HepG2 (cell line): Measurements from ENCODE around the gene FDXR. TPM values are rescaled to one million over a fixed set of nuclear protein-coding genes. Genes with fewer than 3 reads are reported as not detected.
A peak's percentile ranks its signal among the peaks of the same experiment; 100 is the strongest.

Experiments used
- ELK4 ChIP-seq: sonication (generic); formaldehyde crosslinking; IDR thresholded peaks from 2 replicates; pipeline ENCODE4 v1.9.0; 2021; ENCODE audit warnings: missing genetic modification reagents, borderline replicate concordance
- HNF1A ChIP-seq, 2 experiments: sonication (generic) in 1 of 2; formaldehyde crosslinking in 1 of 2; IDR thresholded peaks; 2 replicates each; pipeline versions ENCODE4 v1.4.0 to v1.6.1; 2016 to 2020; ENCODE audit warnings: borderline replicate concordance in 1 of 2, low read depth in 1 of 2, mild to moderate bottlenecking in 1 of 2, missing genetic modification reagents in 1 of 2
- HOXD1 ChIP-seq: sonication (generic); formaldehyde crosslinking; IDR thresholded peaks from 2 replicates; pipeline ENCODE4 v1.5.0; 2020; ENCODE audit warnings: missing genetic modification reagents
- KDM5B ChIP-seq: sonication (generic); formaldehyde crosslinking; IDR thresholded peaks from 2 replicates; pipeline ENCODE4 v1.4.0; 2020; ENCODE audit warnings: missing genetic modification reagents, mild to moderate bottlenecking, borderline replicate concordance
- ZFX ChIP-seq: sonication (generic); formaldehyde crosslinking; IDR thresholded peaks from 2 replicates; pipeline ENCODE4 v1.4.0; 2020; ENCODE audit warnings: mild to moderate bottlenecking, low read depth, missing genetic modification reagents, moderate library complexity
- ZHX2 ChIP-seq, 2 experiments: sonication (generic) in 1 of 2; formaldehyde crosslinking in 1 of 2; IDR thresholded peaks; 2 replicates each; pipeline versions ENCODE4 v1.6.1 to v1.9.0; 2014 to 2022; ENCODE audit warnings: antibody characterized with exemption in 1 of 2, borderline replicate concordance in 1 of 2, inconsistent platforms in 1 of 2, low read depth in 1 of 2, missing genetic modification reagents in 1 of 2
- ZNF12 ChIP-seq: sonication (generic); formaldehyde crosslinking; IDR thresholded peaks from 2 replicates; pipeline ENCODE4 v1.5.0; 2020; ENCODE audit warnings: missing genetic modification reagents
- ZNF512B ChIP-seq: sonication (generic); formaldehyde crosslinking; IDR thresholded peaks from 2 replicates; pipeline ENCODE4 v1.5.1; 2020; ENCODE audit warnings: missing genetic modification reagents, mild to moderate bottlenecking, borderline replicate concordance
- ZNF761 ChIP-seq: sonication (generic); formaldehyde crosslinking; conservative IDR thresholded peaks from 2 replicates; pipeline ENCODE4 v1.4.0; 2020; ENCODE audit warnings: mild to moderate bottlenecking, missing genetic modification reagents
- ZNF776 ChIP-seq: sonication (generic); formaldehyde crosslinking; IDR thresholded peaks from 2 replicates; pipeline ENCODE4 v1.4.0; 2020; ENCODE audit warnings: mild to moderate bottlenecking, missing genetic modification reagents
- polyA plus RNA-seq, 8 experiments: library from polyadenylated mRNA; depleted of rRNA in 3 of 8; stranded (reverse) in 7 of 8; unstranded in 1 of 8; fragments of >200 nt; fragmentation: Illumina TruSeq in 4 of 8; extraction: Trizol in 4 of 8; gene quantifications; 2 replicates each; pipeline versions ENCODE4 v1.2.1 to v1.2.3, GENCODE V29; 2011 to 2016; ENCODE audit warnings: low read depth in 4 of 8, missing spikeins in 1 of 8, mixed read lengths in 1 of 8; ENCODE audit not compliant: insufficient read depth in 1 of 8
- total RNA-seq, 5 experiments: library from RNA; depleted of rRNA; stranded (reverse); fragments of >200 nt; fragmentation: Illumina TruSeq; extraction: Trizol; gene quantifications; 2 replicates each; pipeline ENCODE4 v1.2.3, GENCODE V29; 2016; ENCODE audit warnings: low read depth in 1 of 5

Gene FDXR
- total and polyA plus RNA-seq, 2 of the 13 experiments (the other 11 are each of a cell fraction or from before 2014, with no cell fraction given): 23.4 to 116 TPM

GRCh38 chr17:74852237-74853047, 20.4 kb downstream of the FDXR start (continued):
- TF ChIP-seq KDM5B (CRISPR knock-in tag) (0 out of 2 replicates have a peak, but pooled peaks have one; percentile 32), ZNF776 (CRISPR knock-in tag) (peak; percentile 56; the same call in 1 of the 2 replicates), HNF1A (IDR thresholded peaks at IDR 0.05; ENCODE audit: low read depth) (no peak), HNF1A (CRISPR knock-in tag; IDR thresholded peaks at IDR 0.05; ENCODE audit: borderline replicate concordance) (0 out of 2 replicates have a peak, but pooled peaks have one; percentile 31), HOXD1 (0 out of 2 replicates have a peak, but pooled peaks have one; percentile 59), ZNF761 (CRISPR knock-in tag) (0 out of 2 replicates have a peak, but pooled peaks have one; percentile 28), ZFX (0 out of 2 replicates have a peak, but pooled peaks have one; percentile 37), ZHX2 (IDR thresholded peaks at IDR 0.05; ENCODE audit: low read depth) (no peak), ZHX2 (CRISPR knock-in tag; IDR thresholded peaks at IDR 0.05; ENCODE audit: borderline replicate concordance) (peak; percentile 72; the same call in 1 of the 2 replicates), ELK4 (peak; percentile 36; the same call in 1 of the 2 replicates), ZNF512B (no peak), ZNF12 (CRISPR knock-in tag) (0 out of 2 replicates have a peak, but pooled peaks have one; percentile 20)
